OCI-LY3 (cell line): ENCODE data around the gene AKAP6.

Experiments
- CTCF ChIP-seq: fragments of 200-600, 300-600 bp; sonication (generic); IDR thresholded peaks from 2 replicates; pipeline ENCODE4 v1.5.1; 2014; ENCODE audit warnings: antibody characterized with exemption, low read length, low read depth
- EZH2phosphoT487 ChIP-seq: fragments of 200-600 bp; shearing (Covaris generic); IDR thresholded peaks from 2 replicates; pipeline ENCODE4 v1.6.1; 2018; ENCODE audit warnings: antibody characterized with exemption, mixed run types, low read depth

DNA sequence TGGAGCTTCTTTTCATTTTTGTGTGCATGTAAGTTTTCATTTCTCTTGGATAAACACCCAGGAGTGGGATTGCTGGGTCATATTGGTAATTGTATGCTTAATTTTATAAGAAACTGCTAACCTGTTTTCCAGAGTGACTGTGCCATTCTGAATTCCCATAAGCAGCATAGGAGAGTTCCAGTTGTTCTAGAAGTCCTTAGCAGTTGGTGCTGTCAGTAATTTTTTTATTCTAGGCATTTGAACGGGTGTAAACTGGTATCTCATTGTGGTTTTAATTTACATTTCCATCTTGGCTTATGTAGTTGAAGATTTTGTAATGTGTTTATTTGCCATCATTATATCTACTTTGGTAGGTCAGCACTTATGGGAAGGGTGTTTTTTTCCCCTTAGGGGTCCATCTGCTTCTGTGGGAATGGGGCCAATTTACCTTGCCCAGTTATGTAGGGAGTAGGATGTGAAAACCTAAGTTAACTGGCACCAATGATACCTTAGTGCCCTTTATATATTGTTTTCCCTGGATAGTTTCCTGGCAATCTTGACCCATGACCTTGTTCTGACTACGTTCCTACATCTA lies 202.9 kb downstream of the AKAP6 start:
- TF ChIP-seq CTCF (no peak), EZH2phosphoT487 (no peak)
